HEK293 (cell line): Measurements from ENCODE around the gene LPCAT4.

Experiments used
- MEIS1 ChIP-seq: sonication (generic); formaldehyde crosslinking; IDR thresholded peaks from 2 replicates; pipeline ENCODE4 v1.8.1; 2022; ENCODE audit warnings: missing genetic modification reagents, mild to moderate bottlenecking, borderline replicate concordance
- ZBTB26 ChIP-seq: fragments of 450-650 bp; formaldehyde crosslinking; optimal IDR thresholded peaks from 2 replicates; pipeline ENCODE3; 2016; ENCODE audit warnings: missing biosample characterization, mild to moderate bottlenecking, missing genetic modification characterization
- ZNF555 ChIP-seq: fragments of 450-650 bp; formaldehyde crosslinking; conservative IDR thresholded peaks from 2 replicates; pipeline ENCODE4 v1.5.1; 2017; ENCODE audit warnings: missing biosample characterization, mild to moderate bottlenecking, missing genetic modification characterization, inconsistent platforms
- ZNF558 ChIP-seq: fragments of 450-650 bp; formaldehyde crosslinking; IDR thresholded peaks from 2 replicates; pipeline ENCODE4 v1.5.1; 2016; ENCODE audit warnings: missing biosample characterization, missing genetic modification characterization
- TF ChIP-seq, protein P1 (sequence below): fragments of 450-650 bp; formaldehyde crosslinking; IDR thresholded peaks from 2 replicates; pipeline ENCODE4 v1.5.1; 2016; ENCODE audit warnings: missing biosample characterization, missing genetic modification characterization

DNA sequence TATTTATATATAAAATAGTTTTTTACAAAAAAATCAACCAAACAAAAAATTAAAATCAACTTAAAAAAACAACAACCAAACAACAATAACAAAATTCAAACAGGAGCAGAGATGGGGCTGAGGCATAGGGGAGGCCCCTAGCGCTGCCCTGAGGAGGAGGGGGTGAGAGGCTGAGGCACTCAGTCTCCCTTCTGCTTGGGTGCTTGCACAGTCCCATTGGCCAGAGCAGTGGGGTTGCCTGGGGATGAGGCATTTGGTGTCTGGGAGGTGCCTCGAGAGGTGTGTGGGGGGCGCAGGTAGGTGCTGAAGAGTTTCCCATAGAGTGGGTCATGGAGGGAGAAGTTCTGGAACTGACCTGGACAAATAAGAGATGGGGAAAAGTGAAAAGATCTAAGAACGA lies 8.0 kb downstream of the LPCAT4 start:
- TF ChIP-seq, protein P1, sequence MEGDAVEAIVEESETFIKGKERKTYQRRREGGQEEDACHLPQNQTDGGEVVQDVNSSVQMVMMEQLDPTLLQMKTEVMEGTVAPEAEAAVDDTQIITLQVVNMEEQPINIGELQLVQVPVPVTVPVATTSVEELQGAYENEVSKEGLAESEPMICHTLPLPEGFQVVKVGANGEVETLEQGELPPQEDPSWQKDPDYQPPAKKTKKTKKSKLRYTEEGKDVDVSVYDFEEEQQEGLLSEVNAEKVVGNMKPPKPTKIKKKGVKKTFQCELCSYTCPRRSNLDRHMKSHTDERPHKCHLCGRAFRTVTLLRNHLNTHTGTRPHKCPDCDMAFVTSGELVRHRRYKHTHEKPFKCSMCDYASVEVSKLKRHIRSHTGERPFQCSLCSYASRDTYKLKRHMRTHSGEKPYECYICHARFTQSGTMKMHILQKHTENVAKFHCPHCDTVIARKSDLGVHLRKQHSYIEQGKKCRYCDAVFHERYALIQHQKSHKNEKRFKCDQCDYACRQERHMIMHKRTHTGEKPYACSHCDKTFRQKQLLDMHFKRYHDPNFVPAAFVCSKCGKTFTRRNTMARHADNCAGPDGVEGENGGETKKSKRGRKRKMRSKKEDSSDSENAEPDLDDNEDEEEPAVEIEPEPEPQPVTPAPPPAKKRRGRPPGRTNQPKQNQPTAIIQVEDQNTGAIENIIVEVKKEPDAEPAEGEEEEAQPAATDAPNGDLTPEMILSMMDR (tag by site-specific recombination), result no peak
- TF ChIP-seq ZNF558 (tag by site-specific recombination), result no peak
- no peak for TF ChIP-seq ZBTB26 (tag by site-specific recombination)
- no peak for TF ChIP-seq ZNF555 (tag by site-specific recombination)
- TF ChIP-seq MEIS1 (CRISPR knock-in tag), result no peak
